DND-41 (cell line): ENCODE data around the gene MRFAP1.

Experiments used
- CTCF ChIP-seq: IDR thresholded peaks from 2 replicates; pipeline ENCODE4 v1.5.1; 2012; ENCODE audit warnings: borderline replicate concordance, low read length, moderate library complexity, mild to moderate bottlenecking; ENCODE audit not compliant: poor library complexity, severe bottlenecking; ENCODE audit errors: extremely low read depth
- EZH2 ChIP-seq: IDR thresholded peaks from 3 replicates; pipeline ENCODE4 v1.6.1; 2012; ENCODE audit warnings: borderline replicate concordance, low read depth, mild to moderate bottlenecking, moderate library complexity, low read length, inconsistent platforms; ENCODE audit not compliant: severe bottlenecking

- TF ChIP-seq CTCF (no peak), EZH2 (no peak)
Observed at GRCh38 chr4:6605114-6605513, 35.4 kb upstream of the MRFAP1 start.
